ENCODE data around the gene PNMA6F. TPM values are rescaled to one million over a fixed set of nuclear protein-coding genes. Genes with fewer than 3 reads are reported as not detected.
"Not testable (repeated sequence)": the region's sequence is repeated elsewhere in the genome, so short reads cannot be mapped to it uniquely, and the experiment has no call there.

The PNMA6F gene
- total RNA-seq, 2 experiments from 2014 or later, result not detected

- Mint-ChIP-seq H3K4me1 (no peaks in the 10 kb centered on the region), H3K27me3 (peaks cover 31% of the 10 kb centered on the region), H3K4me3 (no peak overlapping the region), H3K36me3 (no peaks in the 10 kb centered on the region), H3K27ac (no peak overlapping the region), H3K9me3 (ENCODE audit: low read depth) (no peaks in the 10 kb centered on the region)
- no peak for DNase-seq
- CTCF ChIA-PET, result no interaction called here
- no peak for ATAC-seq
Observed at GRCh38 chrX:153320555-153321184, 897 bp downstream of the PNMA6F start.

- H3K4me3 Mint-ChIP-seq; H3K27ac Mint-ChIP-seq; CTCF ChIA-PET; H3K9me3 Mint-ChIP-seq (ENCODE audit: low read depth); ATAC-seq; DNase-seq; H3K4me1 Mint-ChIP-seq; H3K36me3 Mint-ChIP-seq: not testable (repeated sequence)
- H3K27me3 Mint-ChIP-seq, result peaks cover 25% of the 10 kb centered on the region
Observed at GRCh38 chrX:153320047-153320443, 1.5 kb downstream of the PNMA6F start.

- CTCF ChIA-PET, result no interaction called here
- peaks cover 20% of the 10 kb centered on the region for H3K27me3 Mint-ChIP-seq
Observed at GRCh38 chrX:153319295-153320046, 2.1 kb downstream of the PNMA6F start.

GRCh38 chrX:153318811-153319210, 2.8 kb downstream of the PNMA6F start:
- DNase-seq, result no peak
- Mint-ChIP-seq H3K27me3 (peaks cover 14% of the 10 kb centered on the region), H3K36me3 (no peaks in the 10 kb centered on the region), H3K27ac (no peak overlapping the region), H3K4me1 (no peaks in the 10 kb centered on the region), H3K9me3 (ENCODE audit: low read depth) (no peaks in the 10 kb centered on the region), H3K4me3 (no peak overlapping the region)
- CTCF ChIA-PET, result no interaction called here
- ATAC-seq, result no peak

More at GRCh38 chrX:153319295-153320046, 2.1 kb downstream of the PNMA6F start:
- no peaks in the 10 kb centered on the region for H3K36me3 Mint-ChIP-seq
- no peak for ATAC-seq
- DNase-seq, result no peak
- no peak overlapping the region for H3K27ac Mint-ChIP-seq
- no peaks in the 10 kb centered on the region for H3K4me1 Mint-ChIP-seq
- H3K9me3 Mint-ChIP-seq (ENCODE audit: low read depth), result no peaks in the 10 kb centered on the region
- no peak overlapping the region for H3K4me3 Mint-ChIP-seq

- DNase-seq, result no peak
- H3K9me3 Mint-ChIP-seq (ENCODE audit: low read depth), result no peaks in the 10 kb centered on the region
- no peaks in the 10 kb centered on the region for H3K36me3 Mint-ChIP-seq
- CTCF ChIA-PET, result no interaction called here
- no peaks in the 10 kb centered on the region for H3K4me1 Mint-ChIP-seq
- H3K4me3 Mint-ChIP-seq, result no peak overlapping the region
- no peak for ATAC-seq
- H3K27me3 Mint-ChIP-seq, result peaks cover 10% of the 10 kb centered on the region
- H3K27ac Mint-ChIP-seq, result no peak overlapping the region
Observed at GRCh38 chrX:153317996-153318722, 3.4 kb downstream of the PNMA6F start.

GRCh38 chrX:153317306-153317705, 4.3 kb downstream of the PNMA6F start:
- no peaks in the 10 kb centered on the region for H3K4me1 Mint-ChIP-seq

GRCh38 chrX:153312842-153313241, 8.7 kb downstream of the PNMA6F start:
- Mint-ChIP-seq H3K27ac (no peak overlapping the region), H3K36me3 (no peaks in the 10 kb centered on the region), H3K9me3 (ENCODE audit: low read depth) (no peaks in the 10 kb centered on the region), H3K27me3 (no peaks in the 10 kb centered on the region), H3K4me3 (no peak overlapping the region), H3K4me1 (no peaks in the 10 kb centered on the region)
- CTCF ChIA-PET, result no interaction called here
- ATAC-seq (no peak), DNase-seq (no peak)

More at GRCh38 chrX:153317306-153317705, 4.3 kb downstream of the PNMA6F start:
- ATAC-seq, result no peak
- no peak overlapping the region for H3K4me3 Mint-ChIP-seq
- no peaks in the 10 kb centered on the region for H3K36me3 Mint-ChIP-seq
- H3K9me3 Mint-ChIP-seq (ENCODE audit: low read depth), result no peaks in the 10 kb centered on the region
- peaks cover 9% of the 10 kb centered on the region for H3K27me3 Mint-ChIP-seq
- H3K27ac Mint-ChIP-seq, result no peak overlapping the region
- CTCF ChIA-PET, result no interaction called here
- DNase-seq, result no peak

- Mint-ChIP-seq H3K4me3 (no peak overlapping the region), H3K4me1 (no peaks in the 10 kb centered on the region), H3K27ac (no peak overlapping the region), H3K27me3 (no peaks in the 10 kb centered on the region), H3K36me3 (no peaks in the 10 kb centered on the region), H3K9me3 (ENCODE audit: low read depth) (no peaks in the 10 kb centered on the region)
- CTCF ChIA-PET, result no interaction called here
- no peak for DNase-seq
- ATAC-seq, result no peak
Observed at GRCh38 chrX:153312041-153312440, 9.5 kb downstream of the PNMA6F start.

GRCh38 chrX:153310901-153311300, 10.7 kb downstream of the PNMA6F start:
- Mint-ChIP-seq H3K4me3 (no peak overlapping the region), H3K27me3 (no peaks in the 10 kb centered on the region), H3K36me3 (no peaks in the 10 kb centered on the region), H3K9me3 (ENCODE audit: low read depth) (no peaks in the 10 kb centered on the region), H3K27ac (no peak overlapping the region), H3K4me1 (no peaks in the 10 kb centered on the region)
- CTCF ChIA-PET, result no interaction called here
- no peak for ATAC-seq
- DNase-seq, result no peak

GRCh38 chrX:153307276-153308178, 14.0 kb downstream of the PNMA6F start:
- ATAC-seq (no peak), DNase-seq (no peak)
- Mint-ChIP-seq H3K4me3 (no peak overlapping the region), H3K27ac (no peak overlapping the region), H3K36me3 (no peaks in the 10 kb centered on the region), H3K9me3 (ENCODE audit: low read depth) (no peaks in the 10 kb centered on the region), H3K27me3 (peaks cover 20% of the 10 kb centered on the region), H3K4me1 (no peaks in the 10 kb centered on the region)
- CTCF ChIA-PET, result no interaction called here

- no peak overlapping the region for H3K27ac Mint-ChIP-seq
- no peak for ATAC-seq
- peaks cover 23% of the 10 kb centered on the region for H3K27me3 Mint-ChIP-seq
Observed at GRCh38 chrX:153306527-153307115, 14.9 kb downstream of the PNMA6F start.

GRCh38 chrX:153305972-153306371, 15.6 kb downstream of the PNMA6F start:
- Mint-ChIP-seq H3K36me3 (no peaks in the 10 kb centered on the region), H3K4me3 (no peak overlapping the region), H3K4me1 (no peaks in the 10 kb centered on the region), H3K27ac (no peak overlapping the region), H3K27me3 (peaks cover 26% of the 10 kb centered on the region), H3K9me3 (ENCODE audit: low read depth) (no peaks in the 10 kb centered on the region)
- ATAC-seq (no peak), DNase-seq (no peak)
- CTCF ChIA-PET, result no interaction called here

More at GRCh38 chrX:153306527-153307115, 14.9 kb downstream of the PNMA6F start:
- CTCF ChIA-PET, result no interaction called here
- DNase-seq, result no peak
- Mint-ChIP-seq H3K4me1 (no peaks in the 10 kb centered on the region), H3K9me3 (ENCODE audit: low read depth) (no peaks in the 10 kb centered on the region), H3K4me3 (no peak overlapping the region), H3K36me3 (no peaks in the 10 kb centered on the region)

All from activated CD8-positive, alpha-beta memory T cell treated with anti-CD3 and anti-CD28 coated beads, Interleukin-2, amount 10 ng/mL, durations not matched to agents 7 days and 5 days (primary cell).